Transverse colon (tissue), 4 donors: ENCODE data around the gene SIRT2.

Source experiments
- CTCF ChIP-seq, 5 experiments: fragments of 200-600 bp in 3 of 5; fragments of 450-650 bp in 2 of 5; sonication (generic) in 3 of 5; IDR thresholded peaks; 1 replicate in 2 of 5; 2 replicates in 3 of 5; pipeline ENCODE4 v1.5.1; 2016 to 2017; ENCODE audit warnings: antibody characterized with exemption in 5 of 5, inconsistent platforms in 3 of 5, mild to moderate bottlenecking in 2 of 5, moderate library complexity in 1 of 5
- POLR2A ChIP-seq: fragments of 450-650 bp; IDR thresholded peaks from one replicate; pipeline ENCODE4 v1.6.1; 2016; ENCODE audit warnings: antibody characterized with exemption, mild to moderate bottlenecking, moderate library complexity
- POLR2AphosphoS5 ChIP-seq, 3 donors: sonication (generic); formaldehyde crosslinking; IDR thresholded peaks; one replicate each; pipeline ENCODE4 v1.6.1; 2016; ENCODE audit warnings: antibody characterized with exemption in 3 of 3

- TF ChIP-seq CTCF (IDR thresholded peaks at IDR 0.05) (no peak), POLR2A (no peak), POLR2AphosphoS5 (IDR thresholded peaks at IDR 0.05) (no peak)
Measured at GRCh38 chr19:38838208-38838985, 61.0 kb downstream of the SIRT2 start.
